ENCODE results near the gene IL4R. TPM values are rescaled to one million over a fixed set of nuclear protein-coding genes. Genes with fewer than 3 reads are reported as not detected.
A peak's percentile ranks its signal among the peaks of the same experiment; 100 is the strongest.

The IL4R gene
- total and polyA plus RNA-seq, 2 of the 13 experiments (the other 11 are each of a cell fraction or from before 2014, with no cell fraction given) = 15.9 to 49.6 TPM

- TF ChIP-seq IRF2 (CRISPR knock-in tag; IDR thresholded peaks at IDR 0.05) (0 out of 2 replicates have a peak, but pooled peaks have one; percentile 46), TARDBP (CRISPR knock-in tag; IDR thresholded peaks at IDR 0.05) (peak; percentile 62; the same call in 1 of the 2 replicates), YEATS2 (CRISPR knock-in tag; IDR thresholded peaks at IDR 0.05; ENCODE audit: borderline replicate concordance) (no peak), FOSL2 (CRISPR knock-in tag; IDR thresholded peaks at IDR 0.05) (peak; percentile 59; the same call in 1 of the 2 replicates), SCMH1 (CRISPR knock-in tag; IDR thresholded peaks at IDR 0.05; ENCODE audit: borderline replicate concordance) (no peak), ZNF331 (CRISPR knock-in tag; IDR thresholded peaks at IDR 0.05) (0 out of 2 replicates have a peak, but pooled peaks have one; percentile 32), ZNF605 (CRISPR knock-in tag; IDR thresholded peaks at IDR 0.05) (0 out of 2 replicates have a peak, but pooled peaks have one; percentile 43), TBX3 (IDR thresholded peaks at IDR 0.05; ENCODE audit: borderline replicate concordance) (no peak), ZNF354B (CRISPR knock-in tag; IDR thresholded peaks at IDR 0.05) (no peak), KAT8 (CRISPR knock-in tag; IDR thresholded peaks at IDR 0.05) (peak; percentile 82), HMGXB4 (CRISPR knock-in tag; IDR thresholded peaks at IDR 0.05; ENCODE audit: borderline replicate concordance in 1 of 2, low read depth in 1 of 2) (peak; percentile 59 to 88; a peak in 1 of 4 replicates), ZNF713 (CRISPR knock-in tag; IDR thresholded peaks at IDR 0.05) (no peak), ZNF274 (CRISPR knock-in tag; IDR thresholded peaks at IDR 0.05) (peak; percentile 74; the same call in 1 of the 2 replicates), ZNF891 (CRISPR knock-in tag; IDR thresholded peaks at IDR 0.05) (peak; percentile 60; the same call in 1 of the 2 replicates), CREB1 (IDR thresholded peaks at IDR 0.05) (peak; percentile 50), CREB1 (CRISPR knock-in tag; IDR thresholded peaks at IDR 0.05) (no peak), RFXAP (CRISPR knock-in tag; IDR thresholded peaks at IDR 0.05; ENCODE audit: borderline replicate concordance) (peak; percentile 38; the same call in 1 of the 2 replicates), MED1 (CRISPR knock-in tag; IDR thresholded peaks at IDR 0.05) (0 out of 2 replicates have a peak, but pooled peaks have one; percentile 18), ZNF33B (CRISPR knock-in tag; IDR thresholded peaks at IDR 0.05) (0 out of 2 replicates have a peak, but pooled peaks have one; percentile 24), ZNF430 (CRISPR knock-in tag; IDR thresholded peaks at IDR 0.05) (0 out of 2 replicates have a peak, but pooled peaks have one; percentile 46)
- TF ChIP-seq, protein P1, sequence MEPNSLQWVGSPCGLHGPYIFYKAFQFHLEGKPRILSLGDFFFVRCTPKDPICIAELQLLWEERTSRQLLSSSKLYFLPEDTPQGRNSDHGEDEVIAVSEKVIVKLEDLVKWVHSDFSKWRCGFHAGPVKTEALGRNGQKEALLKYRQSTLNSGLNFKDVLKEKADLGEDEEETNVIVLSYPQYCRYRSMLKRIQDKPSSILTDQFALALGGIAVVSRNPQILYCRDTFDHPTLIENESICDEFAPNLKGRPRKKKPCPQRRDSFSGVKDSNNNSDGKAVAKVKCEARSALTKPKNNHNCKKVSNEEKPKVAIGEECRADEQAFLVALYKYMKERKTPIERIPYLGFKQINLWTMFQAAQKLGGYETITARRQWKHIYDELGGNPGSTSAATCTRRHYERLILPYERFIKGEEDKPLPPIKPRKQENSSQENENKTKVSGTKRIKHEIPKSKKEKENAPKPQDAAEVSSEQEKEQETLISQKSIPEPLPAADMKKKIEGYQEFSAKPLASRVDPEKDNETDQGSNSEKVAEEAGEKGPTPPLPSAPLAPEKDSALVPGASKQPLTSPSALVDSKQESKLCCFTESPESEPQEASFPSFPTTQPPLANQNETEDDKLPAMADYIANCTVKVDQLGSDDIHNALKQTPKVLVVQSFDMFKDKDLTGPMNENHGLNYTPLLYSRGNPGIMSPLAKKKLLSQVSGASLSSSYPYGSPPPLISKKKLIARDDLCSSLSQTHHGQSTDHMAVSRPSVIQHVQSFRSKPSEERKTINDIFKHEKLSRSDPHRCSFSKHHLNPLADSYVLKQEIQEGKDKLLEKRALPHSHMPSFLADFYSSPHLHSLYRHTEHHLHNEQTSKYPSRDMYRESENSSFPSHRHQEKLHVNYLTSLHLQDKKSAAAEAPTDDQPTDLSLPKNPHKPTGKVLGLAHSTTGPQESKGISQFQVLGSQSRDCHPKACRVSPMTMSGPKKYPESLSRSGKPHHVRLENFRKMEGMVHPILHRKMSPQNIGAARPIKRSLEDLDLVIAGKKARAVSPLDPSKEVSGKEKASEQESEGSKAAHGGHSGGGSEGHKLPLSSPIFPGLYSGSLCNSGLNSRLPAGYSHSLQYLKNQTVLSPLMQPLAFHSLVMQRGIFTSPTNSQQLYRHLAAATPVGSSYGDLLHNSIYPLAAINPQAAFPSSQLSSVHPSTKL (CRISPR knock-in tag; IDR thresholded peaks at IDR 0.05) = peak; percentile 52
- TF ChIP-seq, protein P2, sequence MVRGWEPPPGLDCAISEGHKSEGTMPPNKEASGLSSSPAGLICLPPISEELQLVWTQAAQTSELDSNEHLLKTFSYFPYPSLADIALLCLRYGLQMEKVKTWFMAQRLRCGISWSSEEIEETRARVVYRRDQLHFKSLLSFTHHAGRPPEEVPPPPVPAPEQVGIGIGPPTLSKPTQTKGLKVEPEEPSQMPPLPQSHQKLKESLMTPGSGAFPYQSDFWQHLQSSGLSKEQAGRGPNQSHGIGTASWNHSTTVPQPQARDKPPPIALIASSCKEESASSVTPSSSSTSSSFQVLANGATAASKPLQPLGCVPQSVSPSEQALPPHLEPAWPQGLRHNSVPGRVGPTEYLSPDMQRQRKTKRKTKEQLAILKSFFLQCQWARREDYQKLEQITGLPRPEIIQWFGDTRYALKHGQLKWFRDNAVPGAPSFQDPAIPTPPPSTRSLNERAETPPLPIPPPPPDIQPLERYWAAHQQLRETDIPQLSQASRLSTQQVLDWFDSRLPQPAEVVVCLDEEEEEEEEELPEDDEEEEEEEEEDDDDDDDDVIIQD (CRISPR knock-in tag; IDR thresholded peaks at IDR 0.05; ENCODE audit: low read depth) = peak; percentile 74
- TF ChIP-seq, protein P3, sequence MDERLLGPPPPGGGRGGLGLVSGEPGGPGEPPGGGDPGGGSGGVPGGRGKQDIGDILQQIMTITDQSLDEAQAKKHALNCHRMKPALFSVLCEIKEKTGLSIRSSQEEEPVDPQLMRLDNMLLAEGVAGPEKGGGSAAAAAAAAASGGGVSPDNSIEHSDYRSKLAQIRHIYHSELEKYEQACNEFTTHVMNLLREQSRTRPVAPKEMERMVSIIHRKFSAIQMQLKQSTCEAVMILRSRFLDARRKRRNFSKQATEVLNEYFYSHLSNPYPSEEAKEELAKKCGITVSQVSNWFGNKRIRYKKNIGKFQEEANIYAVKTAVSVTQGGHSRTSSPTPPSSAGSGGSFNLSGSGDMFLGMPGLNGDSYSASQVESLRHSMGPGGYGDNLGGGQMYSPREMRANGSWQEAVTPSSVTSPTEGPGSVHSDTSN (CRISPR knock-in tag; IDR thresholded peaks at IDR 0.05) = no peak
These were observed 61.1 kb downstream of the IL4R start (continued) for GRCh38 chr16:27374804-27375425.

Measured in HepG2 (cell line).